ENCODE data around the gene NIPBL.
A peak's percentile ranks its signal among the peaks of the same experiment; 100 is the strongest.
"Not testable (repeated sequence)": the region's sequence is repeated elsewhere in the genome, so short reads cannot be mapped to it uniquely, and the experiment has no call there.

NIPBL gene

GRCh38 chr5:36982146-36982545, 105.6 kb downstream of the NIPBL start:
- peaks cover 24% of the 10 kb centered on the region for H3K36me3 ChIP-seq (ENCODE audit: control insufficient read depth, insufficient read depth, low read length)
- no peak overlapping the region for H3K4me3 ChIP-seq (ENCODE audit: extremely low read depth, insufficient read depth, low read length, poor library complexity, severe bottlenecking)
- H3K9me3 ChIP-seq (ENCODE audit: control insufficient read depth, low read length) = peaks cover 6% of the 10 kb centered on the region
- no peak overlapping the region for H3K27ac ChIP-seq (ENCODE audit: low read depth, low read length, severe bottlenecking)
- no peaks in the 10 kb centered on the region for H3K4me1 ChIP-seq (ENCODE audit: control insufficient read depth, insufficient read depth, low read length, poor library complexity, severe bottlenecking)
- no CpG with 5 or more reads among the region's 1 CpG for WGBS, 2 experiments (ENCODE audit: insufficient coverage in 2 of 2)

DNA sequence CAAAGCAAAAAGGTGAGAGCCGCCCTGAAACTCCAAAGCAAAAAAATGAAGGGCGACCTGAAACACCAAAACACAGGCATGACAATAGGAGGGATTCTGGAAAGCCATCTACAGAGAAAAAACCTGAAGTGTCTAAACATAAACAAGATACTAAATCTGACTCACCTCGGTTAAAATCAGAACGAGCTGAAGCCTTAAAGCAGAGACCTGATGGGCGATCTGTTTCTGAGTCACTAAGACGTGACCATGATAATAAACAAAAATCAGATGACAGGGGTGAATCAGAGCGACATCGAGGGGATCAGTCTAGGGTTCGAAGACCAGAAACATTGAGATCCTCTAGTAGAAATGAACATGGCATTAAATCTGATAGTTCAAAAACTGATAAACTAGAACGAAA, 108.8 kb downstream of the NIPBL start:
- no peak overlapping the region for H3K4me3 ChIP-seq (ENCODE audit: extremely low read depth, insufficient read depth, low read length, poor library complexity, severe bottlenecking)
- H3K27ac ChIP-seq (ENCODE audit: low read depth, low read length, severe bottlenecking) = no peak overlapping the region
- no peaks in the 10 kb centered on the region for H3K4me1 ChIP-seq (ENCODE audit: control insufficient read depth, insufficient read depth, low read length, poor library complexity, severe bottlenecking)
- no peaks in the 10 kb centered on the region for H3K9me3 ChIP-seq (ENCODE audit: control insufficient read depth, low read length)
- peaks cover 18% of the 10 kb centered on the region for H3K36me3 ChIP-seq (ENCODE audit: control insufficient read depth, insufficient read depth, low read length)
- WGBS, 2 experiments (ENCODE audit: insufficient coverage in 2 of 2) = 94 to 96% methylated on average over 9 to 10 of the region's 10 CpGs

GRCh38 chr5:36988396-36988795, 111.8 kb downstream of the NIPBL start:
- no CpG with 5 or more reads among the region's 1 CpG for WGBS, 2 experiments (ENCODE audit: insufficient coverage in 2 of 2)

DNA sequence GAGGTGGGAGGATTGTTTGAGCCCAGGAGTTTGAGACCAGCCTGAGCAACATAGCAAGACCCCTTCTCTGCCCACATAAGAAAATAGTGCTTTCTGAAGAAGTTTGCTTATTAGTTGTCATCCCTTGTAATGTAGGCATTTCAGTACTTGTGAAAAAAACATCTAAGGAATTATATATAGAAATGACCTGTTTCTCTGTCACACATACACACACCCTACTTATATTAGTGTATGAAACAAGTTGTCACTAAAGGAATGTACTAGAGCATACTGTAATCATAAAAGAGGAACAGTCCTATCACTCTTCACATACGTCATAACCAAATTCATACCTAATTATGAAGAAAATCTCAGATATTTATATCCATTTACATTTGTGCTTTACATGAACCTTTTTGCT, 122.0 kb downstream of the NIPBL start:
- H3K36me3 ChIP-seq (ENCODE audit: control insufficient read depth, insufficient read depth, low read length) = peaks cover 30% of the 10 kb centered on the region
- H3K9me3 ChIP-seq (ENCODE audit: control insufficient read depth, low read length) = no peaks in the 10 kb centered on the region
- no peaks in the 10 kb centered on the region for H3K4me1 ChIP-seq (ENCODE audit: control insufficient read depth, insufficient read depth, low read length, poor library complexity, severe bottlenecking)
- no peak overlapping the region for H3K4me3 ChIP-seq (ENCODE audit: extremely low read depth, insufficient read depth, low read length, poor library complexity, severe bottlenecking)
- WGBS, 2 experiments (ENCODE audit: insufficient coverage in 2 of 2) = no CpG with 5 or more reads among the region's 1 CpG
- H3K27ac ChIP-seq (ENCODE audit: low read depth, low read length, severe bottlenecking) = no peak overlapping the region

More at GRCh38 chr5:36988396-36988795, 111.8 kb downstream of the NIPBL start:
- Histone ChIP-seq H3K27ac (ENCODE audit: low read depth, low read length, severe bottlenecking) (no peak overlapping the region), H3K9me3 (ENCODE audit: control insufficient read depth, low read length) (no peaks in the 10 kb centered on the region), H3K4me1 (ENCODE audit: control insufficient read depth, insufficient read depth, low read length, poor library complexity, severe bottlenecking) (no peaks in the 10 kb centered on the region), H3K36me3 (ENCODE audit: control insufficient read depth, insufficient read depth, low read length) (peaks cover 18% of the 10 kb centered on the region), H3K4me3 (ENCODE audit: extremely low read depth, insufficient read depth, low read length, poor library complexity, severe bottlenecking) (no peak overlapping the region)

- no peak overlapping the region for H3K4me3 ChIP-seq (ENCODE audit: extremely low read depth, insufficient read depth, low read length, poor library complexity, severe bottlenecking)
- H3K4me1 ChIP-seq (ENCODE audit: control insufficient read depth, insufficient read depth, low read length, poor library complexity, severe bottlenecking) = peaks cover 5% of the 10 kb centered on the region
- peaks cover 21% of the 10 kb centered on the region for H3K36me3 ChIP-seq (ENCODE audit: control insufficient read depth, insufficient read depth, low read length)
- no CpG with 5 or more reads among the region's 1 CpG for WGBS, 2 experiments (ENCODE audit: insufficient coverage in 2 of 2)
- H3K27ac ChIP-seq (ENCODE audit: low read depth, low read length, severe bottlenecking) = no peak overlapping the region
- H3K9me3 ChIP-seq (ENCODE audit: control insufficient read depth, low read length) = no peaks in the 10 kb centered on the region
Measured at GRCh38 chr5:37002176-37002751, 125.7 kb downstream of the NIPBL start.

DNA sequence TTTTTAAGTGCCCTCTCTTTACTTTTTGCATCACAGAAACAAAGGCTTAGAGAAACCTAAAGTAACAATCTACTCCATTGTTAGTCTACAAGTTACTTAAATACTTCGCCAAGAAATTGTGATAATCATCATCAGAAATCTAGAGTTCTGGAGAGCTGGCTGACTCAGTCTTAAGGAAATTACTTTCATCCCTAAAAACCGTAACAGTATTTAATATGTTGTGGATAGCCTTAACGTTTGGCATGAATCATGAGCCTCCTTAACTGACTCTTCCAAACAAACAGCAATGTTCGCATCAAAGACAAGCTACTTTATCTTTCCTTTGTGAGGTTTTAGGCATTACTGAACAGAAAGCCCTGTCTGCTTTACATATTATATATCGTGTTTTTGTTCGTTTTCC, 128.7 kb downstream of the NIPBL start:
- 80% methylated on average over 1 of the region's 6 CpGs; no CpG with 5 or more reads in 1 of the 2 experiments for WGBS, 2 experiments (ENCODE audit: insufficient coverage in 2 of 2)
- Histone ChIP-seq H3K9me3 (ENCODE audit: control insufficient read depth, low read length) (no peaks in the 10 kb centered on the region), H3K36me3 (ENCODE audit: control insufficient read depth, insufficient read depth, low read length) (peaks cover 26% of the 10 kb centered on the region), H3K27ac (ENCODE audit: low read depth, low read length, severe bottlenecking) (peak overlapping the region; percentile 32), H3K4me1 (ENCODE audit: control insufficient read depth, insufficient read depth, low read length, poor library complexity, severe bottlenecking) (peaks cover 5% of the 10 kb centered on the region), H3K4me3 (ENCODE audit: extremely low read depth, insufficient read depth, low read length, poor library complexity, severe bottlenecking) (no peak overlapping the region)

DNA sequence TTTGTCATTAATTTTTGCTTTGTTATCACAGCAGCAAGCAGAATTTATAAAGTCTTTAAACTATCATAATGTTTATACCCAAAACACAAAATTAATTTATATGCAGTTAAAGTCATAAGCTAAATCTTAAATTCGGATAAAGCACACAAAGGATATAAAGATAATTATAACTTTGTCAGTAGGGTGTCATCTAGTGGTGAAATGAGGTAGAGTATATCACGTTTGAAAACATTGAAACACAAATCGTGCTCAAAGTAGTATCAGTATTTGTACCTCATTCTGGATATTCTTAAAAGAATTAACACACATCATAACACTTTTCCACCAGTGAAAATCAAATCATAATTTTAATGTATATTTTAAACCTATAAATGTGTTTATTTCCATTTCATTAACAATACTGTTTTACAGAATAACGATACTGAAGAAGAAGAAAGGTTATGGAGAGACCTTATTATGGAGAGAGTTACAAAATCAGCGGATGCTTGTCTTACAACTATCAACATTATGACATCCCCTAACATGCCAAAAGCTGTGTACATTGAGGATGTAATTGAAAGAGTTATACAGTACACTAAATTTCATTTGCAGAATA, 129.5 kb downstream of the NIPBL start:
- Histone ChIP-seq H3K4me3 (ENCODE audit: extremely low read depth, insufficient read depth, low read length, poor library complexity, severe bottlenecking) (no peak overlapping the region), H3K36me3 (ENCODE audit: control insufficient read depth, insufficient read depth, low read length) (peaks cover 30% of the 10 kb centered on the region), H3K4me1 (ENCODE audit: control insufficient read depth, insufficient read depth, low read length, poor library complexity, severe bottlenecking) (peaks cover 5% of the 10 kb centered on the region), H3K27ac (ENCODE audit: low read depth, low read length, severe bottlenecking) (no peak overlapping the region), H3K9me3 (ENCODE audit: control insufficient read depth, low read length) (no peaks in the 10 kb centered on the region)
- WGBS, 2 experiments (ENCODE audit: insufficient coverage in 2 of 2) = no CpG with 5 or more reads among the region's 5 CpGs

DNA sequence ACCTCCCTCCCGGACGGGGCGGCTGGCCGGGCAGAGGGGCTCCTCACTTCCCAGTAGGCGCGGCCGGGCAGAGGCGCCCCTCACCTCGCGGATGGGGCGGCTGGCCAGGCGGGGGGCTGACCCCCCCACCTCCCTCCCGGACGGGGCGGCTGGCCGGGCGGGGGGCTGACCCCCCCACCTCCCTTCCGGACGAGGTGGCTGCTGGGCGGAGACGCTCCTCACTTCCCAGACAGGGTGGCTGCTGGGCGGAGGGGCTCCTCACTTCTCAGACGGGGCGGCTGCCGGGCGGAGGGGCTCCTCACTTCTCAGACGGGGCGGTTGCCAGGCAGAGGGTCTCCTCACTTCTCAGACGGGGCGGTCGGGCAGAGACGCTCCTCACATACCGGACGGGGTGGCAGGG, 136.6 kb downstream of the NIPBL start:
- 91 to 100% methylated on average over 8 of the region's 34 CpGs for WGBS, 2 experiments (ENCODE audit: insufficient coverage in 2 of 2)
- not testable (repeated sequence) for H3K4me3 ChIP-seq (ENCODE audit: extremely low read depth, insufficient read depth, low read length, poor library complexity, severe bottlenecking); H3K9me3 ChIP-seq (ENCODE audit: control insufficient read depth, low read length); H3K4me1 ChIP-seq (ENCODE audit: control insufficient read depth, insufficient read depth, low read length, poor library complexity, severe bottlenecking); H3K27ac ChIP-seq (ENCODE audit: low read depth, low read length, severe bottlenecking)
- H3K36me3 ChIP-seq (ENCODE audit: control insufficient read depth, insufficient read depth, low read length) = peaks cover 40% of the 10 kb centered on the region

- H3K9me3 ChIP-seq (ENCODE audit: control insufficient read depth, low read length) = no peaks in the 10 kb centered on the region
- H3K4me1 ChIP-seq (ENCODE audit: control insufficient read depth, insufficient read depth, low read length, poor library complexity, severe bottlenecking) = no peaks in the 10 kb centered on the region
- no peak overlapping the region for H3K27ac ChIP-seq (ENCODE audit: low read depth, low read length, severe bottlenecking)
- H3K36me3 ChIP-seq (ENCODE audit: control insufficient read depth, insufficient read depth, low read length) = peaks cover 44% of the 10 kb centered on the region
- H3K4me3 ChIP-seq (ENCODE audit: extremely low read depth, insufficient read depth, low read length, poor library complexity, severe bottlenecking) = no peak overlapping the region
Measured at GRCh38 chr5:37014321-37014720, 137.8 kb downstream of the NIPBL start.

DNA sequence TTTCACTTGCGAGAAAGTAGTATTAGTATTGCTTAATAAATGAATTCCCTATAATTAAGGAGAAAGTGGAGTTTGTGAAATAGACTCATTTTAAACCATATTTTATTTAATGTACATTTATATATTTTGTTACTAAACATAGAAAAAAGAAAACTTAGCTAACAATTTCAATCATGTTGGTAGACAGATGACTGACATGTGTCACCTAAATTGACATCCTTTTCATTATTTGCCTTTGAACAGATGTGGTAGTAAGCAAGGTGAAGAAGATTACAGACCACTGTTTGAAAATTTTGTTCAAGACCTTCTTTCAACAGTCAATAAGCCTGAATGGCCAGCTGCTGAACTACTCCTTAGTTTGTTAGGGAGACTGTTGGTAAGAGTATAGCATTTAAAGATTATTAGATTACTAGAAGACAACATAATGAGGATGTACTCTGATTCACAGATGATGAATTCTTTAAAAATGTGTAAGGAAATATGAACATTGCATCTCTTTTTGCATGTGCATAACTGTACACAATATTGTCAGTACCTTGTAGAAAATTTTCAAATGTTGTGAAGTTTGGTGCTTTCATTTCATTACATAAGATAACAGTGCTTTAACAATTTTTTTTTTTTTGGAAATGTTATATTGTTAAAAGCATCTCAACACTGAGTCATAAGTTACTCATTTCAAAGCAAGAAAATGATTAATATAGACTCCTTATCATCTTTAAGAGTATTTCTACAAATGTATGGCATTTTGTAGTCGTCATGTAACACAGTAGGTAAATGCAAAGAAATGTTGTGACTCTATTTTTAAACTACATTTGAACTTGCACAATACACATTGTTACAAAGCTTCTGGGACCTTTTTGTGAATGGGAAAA, 139.5 kb downstream of the NIPBL start:
- H3K36me3 ChIP-seq (ENCODE audit: control insufficient read depth, insufficient read depth, low read length) = peaks cover 46% of the 10 kb centered on the region
- H3K4me1 ChIP-seq (ENCODE audit: control insufficient read depth, insufficient read depth, low read length, poor library complexity, severe bottlenecking) = no peaks in the 10 kb centered on the region
- H3K27ac ChIP-seq (ENCODE audit: low read depth, low read length, severe bottlenecking) = no peak overlapping the region
- H3K4me3 ChIP-seq (ENCODE audit: extremely low read depth, insufficient read depth, low read length, poor library complexity, severe bottlenecking) = no peak overlapping the region
- H3K9me3 ChIP-seq (ENCODE audit: control insufficient read depth, low read length) = no peaks in the 10 kb centered on the region
- WGBS, 2 experiments (ENCODE audit: insufficient coverage in 2 of 2) = no CpG with 5 or more reads among the region's 2 CpGs

GRCh38 chr5:37028910-37029309, 152.3 kb downstream of the NIPBL start:
- WGBS, 2 experiments (ENCODE audit: insufficient coverage in 2 of 2) = no CpG with 5 or more reads among the region's 1 CpG
- H3K27ac ChIP-seq (ENCODE audit: low read depth, low read length, severe bottlenecking) = no peak overlapping the region

More at GRCh38 chr5:37028910-37029309, 152.3 kb downstream of the NIPBL start:
- H3K4me1 ChIP-seq (ENCODE audit: control insufficient read depth, insufficient read depth, low read length, poor library complexity, severe bottlenecking) = no peaks in the 10 kb centered on the region
- no peak overlapping the region for H3K4me3 ChIP-seq (ENCODE audit: extremely low read depth, insufficient read depth, low read length, poor library complexity, severe bottlenecking)
- H3K36me3 ChIP-seq (ENCODE audit: control insufficient read depth, insufficient read depth, low read length) = peaks cover 53% of the 10 kb centered on the region
- no peaks in the 10 kb centered on the region for H3K9me3 ChIP-seq (ENCODE audit: control insufficient read depth, low read length)

All from mesodermal cell (in vitro differentiated cells).